Esophagus muscularis mucosa (tissue), 4 donors: ENCODE measurements around the gene IL17B.

Experiments used
- EP300 ChIP-seq: sonication (generic); formaldehyde crosslinking; IDR thresholded peaks from one replicate; pipeline ENCODE4 v1.6.1; 2017; ENCODE audit warnings: antibody characterized with exemption
- POLR2AphosphoS5 ChIP-seq, 2 donors: sonication (generic); formaldehyde crosslinking; IDR thresholded peaks; one replicate each; pipeline ENCODE4 v1.6.1; 2017; ENCODE audit warnings: antibody characterized with exemption in 2 of 2
- TF ChIP-seq, protein P1 (sequence below), 3 experiments: fragments of 200-600 bp in 2 of 3; fragments of 450-650 bp in 1 of 3; sonication (generic) in 2 of 3; IDR thresholded peaks; one replicate each; pipeline ENCODE4 v1.5.1; 2017 to 2019; ENCODE audit warnings: antibody characterized with exemption in 3 of 3, mild to moderate bottlenecking in 2 of 3, moderate library complexity in 1 of 3

DNA sequence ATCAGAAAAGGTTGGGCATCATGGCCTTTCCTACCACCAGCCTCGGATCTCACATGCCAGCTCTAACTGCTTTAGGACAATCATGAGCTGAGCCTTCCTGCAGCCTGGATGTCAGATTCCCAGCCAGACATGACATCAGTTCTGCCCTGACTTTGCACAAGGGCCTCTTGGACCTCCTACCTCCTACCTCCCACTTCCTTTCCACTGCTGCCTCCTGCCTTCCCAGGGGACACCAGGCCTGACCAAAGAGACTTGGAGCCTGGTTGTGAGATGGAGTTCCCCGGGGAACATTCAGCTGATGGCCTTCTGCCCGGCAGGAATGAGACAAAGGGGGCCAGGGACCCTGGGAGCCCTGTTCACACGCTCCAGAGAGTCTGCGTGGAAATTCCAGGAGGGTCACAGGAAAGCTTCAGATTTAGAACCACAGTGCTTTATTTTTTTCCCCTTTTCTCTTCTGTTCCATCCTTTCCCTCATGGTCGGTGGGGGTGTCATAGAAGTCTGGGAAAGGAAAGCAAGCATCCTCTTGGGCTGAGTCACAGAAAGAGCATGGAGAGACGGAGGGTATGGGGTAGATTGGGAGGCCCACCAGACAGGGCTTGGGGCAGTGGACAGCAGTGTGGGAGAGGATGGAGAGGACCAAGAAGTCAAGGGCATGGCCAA, 35.4 kb upstream of the IL17B start:
- TF ChIP-seq, protein P1, sequence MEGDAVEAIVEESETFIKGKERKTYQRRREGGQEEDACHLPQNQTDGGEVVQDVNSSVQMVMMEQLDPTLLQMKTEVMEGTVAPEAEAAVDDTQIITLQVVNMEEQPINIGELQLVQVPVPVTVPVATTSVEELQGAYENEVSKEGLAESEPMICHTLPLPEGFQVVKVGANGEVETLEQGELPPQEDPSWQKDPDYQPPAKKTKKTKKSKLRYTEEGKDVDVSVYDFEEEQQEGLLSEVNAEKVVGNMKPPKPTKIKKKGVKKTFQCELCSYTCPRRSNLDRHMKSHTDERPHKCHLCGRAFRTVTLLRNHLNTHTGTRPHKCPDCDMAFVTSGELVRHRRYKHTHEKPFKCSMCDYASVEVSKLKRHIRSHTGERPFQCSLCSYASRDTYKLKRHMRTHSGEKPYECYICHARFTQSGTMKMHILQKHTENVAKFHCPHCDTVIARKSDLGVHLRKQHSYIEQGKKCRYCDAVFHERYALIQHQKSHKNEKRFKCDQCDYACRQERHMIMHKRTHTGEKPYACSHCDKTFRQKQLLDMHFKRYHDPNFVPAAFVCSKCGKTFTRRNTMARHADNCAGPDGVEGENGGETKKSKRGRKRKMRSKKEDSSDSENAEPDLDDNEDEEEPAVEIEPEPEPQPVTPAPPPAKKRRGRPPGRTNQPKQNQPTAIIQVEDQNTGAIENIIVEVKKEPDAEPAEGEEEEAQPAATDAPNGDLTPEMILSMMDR (IDR thresholded peaks at IDR 0.05), result no peak
- no peak for TF ChIP-seq EP300
- peak in 1 of 2 donors; percentile 76 for TF ChIP-seq POLR2AphosphoS5 (IDR thresholded peaks at IDR 0.05)
